ENCODE measurements around the gene ZNF75A.

The ZNF75A gene

GRCh38 chr16:3347586-3347985 lies 42.3 kb downstream of the ZNF75A start:
- H3K36me3 ChIP-seq (replicated peaks; ENCODE audit: insufficient read depth, low read length) = no peaks in the 10 kb centered on the region
- H3K79me2 ChIP-seq (ENCODE audit: low read length) = no peaks in the 10 kb centered on the region
- H3K9me3 ChIP-seq (replicated peaks; ENCODE audit: insufficient read depth, low read length) = no peaks in the 10 kb centered on the region
- no peak overlapping the region for H2AFZ ChIP-seq (ENCODE audit: low read length)
- peak overlapping the region; percentile 98 for H3K27ac ChIP-seq (ENCODE audit: low read length)
- peaks cover 23% of the 10 kb centered on the region for H3K4me1 ChIP-seq (ENCODE audit: low read length)
- no peak for DNase-seq
- no peak for TF ChIP-seq EZH2 (optimal IDR thresholded peaks at IDR 0.05; ENCODE audit: low read depth, low read length)
- TF ChIP-seq EZH2phosphoT487 (IDR thresholded peaks at IDR 0.05; ENCODE audit: low read length) = no peak
- TF ChIP-seq CTCF (IDR thresholded peaks at IDR 0.05; ENCODE audit: low read length) = no peak
- H3K9ac ChIP-seq (ENCODE audit: low read length) = no peak overlapping the region
- no peaks in the 10 kb centered on the region for H3K9me2 ChIP-seq (replicated peaks; ENCODE audit: insufficient read depth, low read length)
- no peaks in the 10 kb centered on the region for H4K20me1 ChIP-seq (ENCODE audit: insufficient read depth, low read length)
- no peak overlapping the region for H3K4me3 ChIP-seq (ENCODE audit: low read length)
- no peaks in the 10 kb centered on the region for H3K27me3 ChIP-seq (replicated peaks; ENCODE audit: insufficient read depth, low read length)
- peak overlapping the region; percentile 32; the same call in 1 of the 2 replicates for H3K4me2 ChIP-seq (ENCODE audit: low read depth, low read length)
- H3F3A ChIP-seq (ENCODE audit: insufficient read depth, low read length) = peaks cover 23% of the 10 kb centered on the region

GRCh38 chr16:3348547-3349167 lies 43.4 kb downstream of the ZNF75A start:
- TF ChIP-seq EZH2 (optimal IDR thresholded peaks at IDR 0.05; ENCODE audit: low read depth, low read length) = no peak
- no peak for TF ChIP-seq EZH2phosphoT487 (IDR thresholded peaks at IDR 0.05; ENCODE audit: low read length)
- no peak for TF ChIP-seq CTCF (IDR thresholded peaks at IDR 0.05; ENCODE audit: low read length)
- no peaks in the 10 kb centered on the region for H4K20me1 ChIP-seq (ENCODE audit: insufficient read depth, low read length)
- peak; percentile 96 for DNase-seq
- H3K4me3 ChIP-seq (ENCODE audit: low read length) = peak overlapping the region; percentile 39
- peak overlapping the region; percentile 88; the same call in 1 of the 2 replicates for H3K4me2 ChIP-seq (ENCODE audit: low read depth, low read length)
- no peaks in the 10 kb centered on the region for H3K36me3 ChIP-seq (replicated peaks; ENCODE audit: insufficient read depth, low read length)
- H3K27me3 ChIP-seq (replicated peaks; ENCODE audit: insufficient read depth, low read length) = no peaks in the 10 kb centered on the region
- peak overlapping the region; percentile 94 for H2AFZ ChIP-seq (ENCODE audit: low read length)
- H3K27ac ChIP-seq (ENCODE audit: low read length) = peak overlapping the region; percentile 98
- peaks cover 23% of the 10 kb centered on the region for H3K4me1 ChIP-seq (ENCODE audit: low read length)
- no peaks in the 10 kb centered on the region for H3K9me2 ChIP-seq (replicated peaks; ENCODE audit: insufficient read depth, low read length)
- no peaks in the 10 kb centered on the region for H3K9me3 ChIP-seq (replicated peaks; ENCODE audit: insufficient read depth, low read length)
- H3K9ac ChIP-seq (ENCODE audit: low read length) = peak overlapping the region; percentile 64
- H3K79me2 ChIP-seq (ENCODE audit: low read length) = no peaks in the 10 kb centered on the region
- H3F3A ChIP-seq (ENCODE audit: insufficient read depth, low read length) = peaks cover 23% of the 10 kb centered on the region

GRCh38 chr16:3349175-3349574 lies 43.9 kb downstream of the ZNF75A start:
- peak overlapping the region; percentile 88 for H3K4me2 ChIP-seq (ENCODE audit: low read depth, low read length)
- H3K27me3 ChIP-seq (replicated peaks; ENCODE audit: insufficient read depth, low read length) = no peaks in the 10 kb centered on the region
- H3K9me2 ChIP-seq (replicated peaks; ENCODE audit: insufficient read depth, low read length) = no peaks in the 10 kb centered on the region
- H3K79me2 ChIP-seq (ENCODE audit: low read length) = no peaks in the 10 kb centered on the region
- H4K20me1 ChIP-seq (ENCODE audit: insufficient read depth, low read length) = no peaks in the 10 kb centered on the region
- H3K9ac ChIP-seq (ENCODE audit: low read length) = peak overlapping the region; percentile 64
- DNase-seq = no peak
- H3K36me3 ChIP-seq (replicated peaks; ENCODE audit: insufficient read depth, low read length) = no peaks in the 10 kb centered on the region
- H2AFZ ChIP-seq (ENCODE audit: low read length) = peak overlapping the region; percentile 94
- H3K27ac ChIP-seq (ENCODE audit: low read length) = peak overlapping the region; percentile 98
- H3K9me3 ChIP-seq (replicated peaks; ENCODE audit: insufficient read depth, low read length) = no peaks in the 10 kb centered on the region
- peaks cover 23% of the 10 kb centered on the region for H3F3A ChIP-seq (ENCODE audit: insufficient read depth, low read length)
- no peak for TF ChIP-seq CTCF (IDR thresholded peaks at IDR 0.05; ENCODE audit: low read length)
- TF ChIP-seq EZH2phosphoT487 (IDR thresholded peaks at IDR 0.05; ENCODE audit: low read length) = no peak
- TF ChIP-seq EZH2 (optimal IDR thresholded peaks at IDR 0.05; ENCODE audit: low read depth, low read length) = no peak
- peaks cover 23% of the 10 kb centered on the region for H3K4me1 ChIP-seq (ENCODE audit: low read length)
- peak overlapping the region; percentile 39 for H3K4me3 ChIP-seq (ENCODE audit: low read length)
